NCI-H146 (cell line): ENCODE results near the gene GPR37L1.

ENCODE experiments used
- DNase-seq: peaks from one replicate; lab custom pipeline; 2025; lab: John Stamatoyannopoulos, UW

The GPR37L1 gene, protein sequence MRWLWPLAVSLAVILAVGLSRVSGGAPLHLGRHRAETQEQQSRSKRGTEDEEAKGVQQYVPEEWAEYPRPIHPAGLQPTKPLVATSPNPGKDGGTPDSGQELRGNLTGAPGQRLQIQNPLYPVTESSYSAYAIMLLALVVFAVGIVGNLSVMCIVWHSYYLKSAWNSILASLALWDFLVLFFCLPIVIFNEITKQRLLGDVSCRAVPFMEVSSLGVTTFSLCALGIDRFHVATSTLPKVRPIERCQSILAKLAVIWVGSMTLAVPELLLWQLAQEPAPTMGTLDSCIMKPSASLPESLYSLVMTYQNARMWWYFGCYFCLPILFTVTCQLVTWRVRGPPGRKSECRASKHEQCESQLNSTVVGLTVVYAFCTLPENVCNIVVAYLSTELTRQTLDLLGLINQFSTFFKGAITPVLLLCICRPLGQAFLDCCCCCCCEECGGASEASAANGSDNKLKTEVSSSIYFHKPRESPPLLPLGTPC

DNA sequence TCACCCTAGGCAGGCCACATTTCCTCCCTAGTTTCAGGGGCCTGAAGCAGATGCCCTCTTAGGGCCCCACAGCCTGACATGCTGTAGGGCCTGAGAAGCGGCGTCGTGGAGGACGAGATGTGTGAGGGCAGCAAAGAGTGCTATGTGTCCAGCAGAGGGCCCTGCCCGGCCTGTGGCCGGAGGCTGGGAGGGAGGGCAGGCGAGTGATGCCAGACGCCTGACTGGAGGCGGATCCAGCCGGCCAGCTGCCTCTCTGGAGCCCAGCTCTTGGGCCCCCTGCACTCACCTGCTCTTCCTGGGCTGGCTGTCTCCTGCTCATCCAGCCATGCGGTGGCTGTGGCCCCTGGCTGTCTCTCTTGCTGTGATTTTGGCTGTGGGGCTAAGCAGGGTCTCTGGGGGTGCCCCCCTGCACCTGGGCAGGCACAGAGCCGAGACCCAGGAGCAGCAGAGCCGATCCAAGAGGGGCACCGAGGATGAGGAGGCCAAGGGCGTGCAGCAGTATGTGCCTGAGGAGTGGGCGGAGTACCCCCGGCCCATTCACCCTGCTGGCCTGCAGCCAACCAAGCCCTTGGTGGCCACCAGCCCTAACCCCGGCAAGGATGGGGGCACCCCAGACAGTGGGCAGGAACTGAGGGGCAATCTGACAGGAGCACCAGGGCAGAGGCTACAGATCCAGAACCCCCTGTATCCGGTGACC lies at the start of gene GPR37L1:
TSS of gene GPR37L1 (plus strand) at position 279 of the 697 bp plus-strand sequence. CDS start at position 326, 47 bp downstream.
- peak; percentile 81 for DNase-seq

DNA sequence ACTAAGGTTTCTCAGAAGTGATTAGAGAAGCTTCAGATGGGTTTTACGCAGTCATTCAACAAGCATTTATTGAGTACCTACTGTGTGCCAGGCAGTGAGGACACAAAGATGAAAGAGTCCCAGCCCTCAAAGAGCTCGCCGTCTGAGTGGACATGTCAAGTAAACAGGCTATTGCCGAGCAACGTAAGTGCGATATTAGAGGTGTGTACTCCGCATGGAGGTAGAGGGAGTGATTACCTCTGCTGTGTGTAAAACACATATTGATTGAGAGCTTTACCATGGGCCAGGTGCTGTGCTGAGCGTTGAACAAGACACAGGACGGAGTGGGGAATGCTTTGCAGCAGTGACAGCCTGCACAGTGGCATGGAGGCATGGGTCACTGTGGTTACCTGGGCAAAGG lies 49.5 kb upstream of the GPR37L1 start:
- no peak for DNase-seq

DNA sequence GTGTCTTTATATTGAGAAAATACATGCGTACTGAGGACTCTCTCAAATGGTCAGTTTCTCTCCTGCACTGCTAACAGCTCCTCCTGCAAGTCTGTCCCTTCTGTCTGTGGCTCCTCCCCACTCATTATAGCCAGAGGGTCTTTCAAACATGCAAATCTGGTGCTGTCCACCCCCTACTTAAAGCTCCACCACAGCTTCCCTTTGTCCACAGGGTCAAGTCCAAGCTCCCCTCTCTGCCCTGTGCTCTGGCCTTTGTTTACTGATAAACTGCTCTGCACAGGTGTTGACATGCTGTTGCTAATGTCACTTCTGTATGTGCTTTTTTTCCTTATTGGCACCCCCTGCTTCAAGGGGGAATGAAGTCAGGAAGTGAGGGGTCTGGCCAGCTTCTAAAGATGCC lies 47.7 kb upstream of the GPR37L1 start:
- DNase-seq: peak; percentile 76

- peak; percentile 80 for DNase-seq
Observed at GRCh38 chr1:202075389-202075788, 47.3 kb upstream of the GPR37L1 start.

DNA sequence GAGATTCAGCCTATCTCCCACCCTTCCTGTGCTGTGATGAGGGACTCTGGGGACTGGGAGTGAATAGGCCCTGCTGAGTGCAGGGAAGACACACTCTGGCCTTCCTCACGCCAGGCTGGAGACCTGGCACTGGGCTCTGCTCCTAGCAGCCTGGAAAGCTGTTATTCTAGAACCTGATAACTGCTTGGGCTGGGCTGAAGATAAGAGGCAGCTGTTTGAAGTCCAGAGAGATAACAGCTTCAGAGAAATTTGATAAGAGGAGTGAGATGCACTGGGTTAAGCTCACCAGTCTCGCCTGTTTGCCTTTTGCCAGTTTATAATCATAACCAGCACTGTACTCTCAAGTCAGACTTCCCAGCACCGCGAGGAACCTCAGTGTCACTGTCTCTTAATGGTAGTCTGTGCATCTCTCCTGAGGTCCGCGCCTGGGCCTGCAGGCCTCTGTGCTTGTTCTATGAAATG lies 46.6 kb upstream of the GPR37L1 start:
- DNase-seq: peak; percentile 41

DNA sequence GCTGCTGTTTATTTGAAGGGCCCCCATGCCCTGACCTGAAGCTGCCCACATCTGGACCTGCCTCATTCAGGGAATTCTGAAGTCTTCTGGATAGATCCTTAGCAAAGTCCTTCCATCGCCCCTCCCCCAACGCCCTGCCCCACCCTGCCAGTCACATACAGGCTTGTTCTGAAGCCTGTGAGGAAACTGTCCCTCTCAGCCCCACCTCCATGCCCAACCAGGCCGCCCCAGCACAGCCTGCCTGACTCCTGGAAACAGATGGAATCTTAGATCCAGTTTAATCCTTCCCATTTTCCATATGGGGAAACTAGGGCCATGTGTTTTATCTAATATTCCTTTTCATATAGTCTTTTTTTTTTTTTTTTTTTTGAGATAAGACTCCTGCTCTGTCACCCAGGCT lies 44.5 kb upstream of the GPR37L1 start:
- no peak for DNase-seq

- peak; percentile 51 for DNase-seq
Observed at GRCh38 chr1:202081992-202082391, 40.7 kb upstream of the GPR37L1 start.

GRCh38 chr1:202084791-202085681 lies 37.7 kb upstream of the GPR37L1 start:
- DNase-seq: peak; percentile 95

- peak; percentile 66 for DNase-seq
Observed at GRCh38 chr1:202085682-202086373, 36.9 kb upstream of the GPR37L1 start.

GRCh38 chr1:202086579-202087350 lies 36.0 kb upstream of the GPR37L1 start:
- DNase-seq: peak; percentile 34

DNA sequence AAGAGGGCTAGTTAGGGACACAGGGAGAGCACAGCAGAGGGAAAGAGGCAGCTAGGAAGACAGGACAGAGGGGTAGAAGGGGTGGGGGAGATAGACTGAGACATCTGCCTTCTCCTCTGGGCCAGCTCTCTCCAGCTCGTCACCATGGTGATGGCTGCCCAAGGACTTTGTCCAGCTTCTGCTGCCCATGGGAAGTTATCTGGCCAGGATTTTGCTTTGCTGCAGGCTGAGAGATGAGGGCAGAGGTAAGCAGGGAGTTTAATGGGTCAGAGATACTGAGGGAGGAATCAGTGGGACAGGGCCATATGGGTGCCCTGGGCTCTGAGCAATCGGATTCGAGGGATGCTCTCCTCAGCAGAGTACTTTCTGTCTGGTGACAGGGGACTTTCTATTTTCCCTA lies 34.5 kb upstream of the GPR37L1 start:
- DNase-seq: peak; percentile 34

- DNase-seq: peak; percentile 31
Observed at GRCh38 chr1:202090994-202091393, 31.7 kb upstream of the GPR37L1 start.

- DNase-seq: no peak
Observed at GRCh38 chr1:202093858-202094257, 28.9 kb upstream of the GPR37L1 start.

- peak; percentile 8 for DNase-seq
Observed at GRCh38 chr1:202101184-202101583, 21.5 kb upstream of the GPR37L1 start.

DNA sequence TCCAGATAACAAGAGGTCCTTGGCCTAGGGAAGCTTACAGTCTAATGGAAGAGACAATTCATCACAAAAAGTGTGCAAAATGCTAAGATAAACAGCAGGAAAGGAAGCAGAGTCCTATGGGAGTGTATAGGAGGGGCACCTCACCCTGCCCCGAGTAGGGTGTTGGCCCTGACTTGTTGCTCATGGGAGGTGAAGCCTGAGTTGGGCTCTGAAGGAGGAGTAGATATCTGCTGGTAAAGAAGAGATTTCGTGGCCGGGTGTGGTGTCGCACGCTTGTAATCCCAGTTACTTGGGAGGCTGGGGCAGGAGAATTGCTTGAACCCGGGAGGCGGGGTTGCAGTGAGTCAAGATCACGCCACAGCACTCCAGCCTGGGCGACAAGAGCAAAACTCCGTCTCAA lies 18.6 kb upstream of the GPR37L1 start:
- no peak for DNase-seq

GRCh38 chr1:202105571-202106339 lies 17.0 kb upstream of the GPR37L1 start:
- DNase-seq: peak; percentile 85

DNA sequence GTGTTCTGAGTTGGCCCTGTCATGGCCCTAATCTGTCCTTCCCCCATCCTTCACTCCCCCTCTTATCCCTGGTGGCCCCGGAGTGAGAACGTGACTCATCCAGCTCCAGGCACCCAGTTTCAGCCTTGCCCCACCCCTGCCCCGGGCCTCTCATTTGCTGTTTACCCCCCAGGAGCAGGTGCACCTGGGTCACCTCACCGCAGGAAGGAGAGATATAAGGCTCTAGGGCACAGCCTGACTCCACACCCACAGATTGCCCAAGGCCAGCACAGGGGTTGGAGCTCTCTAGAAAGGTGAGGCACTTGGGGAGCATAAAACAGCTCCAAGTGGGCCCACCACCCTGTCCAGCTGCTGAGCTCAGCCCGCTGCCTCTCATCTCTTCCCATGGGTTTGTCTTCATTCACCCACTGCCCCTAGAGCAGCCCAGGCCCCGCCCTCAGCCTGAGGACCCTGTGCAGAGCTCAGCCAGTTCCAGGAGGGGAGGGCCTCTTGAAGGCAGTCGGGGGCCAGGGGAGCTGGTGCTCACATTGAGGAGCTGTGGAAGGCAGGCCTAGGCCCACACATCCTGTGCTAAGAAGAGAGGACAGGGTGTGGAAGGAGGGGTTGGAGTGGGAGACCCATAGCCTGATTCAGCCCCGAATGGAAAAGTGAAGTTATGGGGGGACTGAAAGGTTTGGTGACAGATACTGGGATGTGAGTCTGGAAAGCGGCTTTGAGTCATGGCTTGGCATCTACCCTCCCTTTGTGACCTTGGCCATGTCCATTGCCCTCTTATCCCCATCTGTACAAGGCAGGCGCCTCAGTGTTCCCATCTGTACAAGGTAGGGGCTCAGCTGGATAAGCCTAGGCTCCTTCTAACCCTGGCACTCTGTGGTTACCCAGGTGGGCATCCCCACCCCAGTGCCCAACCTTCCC lies 16.1 kb upstream of the GPR37L1 start:
- peak; percentile 90 for DNase-seq

GRCh38 chr1:202107321-202107761 lies 15.4 kb upstream of the GPR37L1 start:
- DNase-seq: peak; percentile 85
